Superior temporal gyrus (tissue), 1 donor: ENCODE data around the gene FMNL1.
"Not testable (repeated sequence)": the region's sequence is repeated elsewhere in the genome, so short reads cannot be mapped to it uniquely, and the experiment has no call there.

Experiments
- DNase-seq: peaks from one replicate; pipeline ENCODE4 v3.0.0-alpha.2; 2016; ENCODE audit errors: extremely low spot score

FMNL1 gene

GRCh38 chr17:45234641-45235415, 13.1 kb downstream of the FMNL1 start:
- DNase-seq = no peak

DNA sequence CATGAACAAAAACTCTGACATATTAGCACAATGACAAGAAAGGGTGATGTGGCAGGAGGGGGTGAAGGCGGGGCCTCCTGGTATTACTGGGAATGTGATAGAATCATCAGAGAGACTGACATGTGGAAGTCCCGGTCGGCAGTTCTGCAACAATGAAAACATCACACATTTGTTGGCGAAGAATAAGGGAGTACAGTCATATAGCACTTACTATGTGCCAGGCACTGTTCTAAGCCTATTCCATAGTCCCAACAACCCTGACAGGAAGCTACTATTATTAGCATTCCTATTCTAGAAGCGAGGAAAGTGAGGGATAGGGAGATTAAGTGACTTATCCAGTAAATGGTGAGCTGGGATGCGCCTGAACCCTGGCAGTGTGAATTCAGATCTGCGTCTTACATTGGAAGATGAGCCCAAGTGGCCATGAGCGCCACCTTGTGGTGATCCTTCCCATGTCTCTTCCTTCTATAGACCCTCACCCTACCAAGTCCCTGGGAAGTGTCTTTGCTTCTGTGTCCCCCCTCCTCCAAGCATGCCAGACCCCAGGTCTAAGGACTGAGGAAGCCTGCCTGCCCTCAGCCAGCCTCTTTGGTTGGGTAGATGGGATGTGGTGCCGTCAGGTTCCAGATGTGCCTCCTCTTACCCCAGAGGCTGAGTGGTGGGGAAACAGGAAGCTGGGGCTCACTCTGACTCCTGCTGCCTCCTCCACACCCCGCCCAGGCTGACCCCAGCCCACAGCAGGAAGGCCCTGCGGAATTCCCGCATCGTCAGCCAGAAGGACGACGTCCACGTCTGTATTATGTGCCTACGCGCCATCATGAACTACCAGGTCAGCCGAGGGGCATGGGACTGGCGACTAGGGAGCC, 14.0 kb downstream of the FMNL1 start:
- DNase-seq = peak; percentile 78

- no peak for DNase-seq
Observed at GRCh38 chr17:45236282-45236606, 14.6 kb downstream of the FMNL1 start.

DNA sequence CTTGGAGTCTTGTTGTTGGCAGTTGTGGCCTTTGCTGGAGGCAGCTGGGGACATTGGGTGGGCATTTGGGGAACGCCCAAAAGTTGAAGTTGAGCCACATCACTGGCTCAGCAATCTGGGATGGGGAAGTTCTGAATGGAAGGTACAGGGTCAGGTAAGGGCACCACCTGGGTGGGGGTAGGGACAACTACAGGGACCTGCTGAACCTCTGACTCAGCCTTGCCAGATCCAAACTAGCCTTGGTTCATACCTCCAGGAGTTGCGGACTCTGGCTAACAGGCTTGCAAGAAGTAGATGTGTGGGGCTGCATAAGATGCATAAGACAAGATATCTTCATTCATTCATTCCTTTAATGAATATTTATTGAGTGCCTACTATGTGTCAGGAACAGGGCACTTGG, 16.0 kb downstream of the FMNL1 start:
- no peak for DNase-seq

- no peak for DNase-seq
Observed at GRCh38 chr17:45238155-45238774, 16.6 kb downstream of the FMNL1 start.

GRCh38 chr17:45240905-45241327, 19.2 kb downstream of the FMNL1 start:
- DNase-seq = no peak

DNA sequence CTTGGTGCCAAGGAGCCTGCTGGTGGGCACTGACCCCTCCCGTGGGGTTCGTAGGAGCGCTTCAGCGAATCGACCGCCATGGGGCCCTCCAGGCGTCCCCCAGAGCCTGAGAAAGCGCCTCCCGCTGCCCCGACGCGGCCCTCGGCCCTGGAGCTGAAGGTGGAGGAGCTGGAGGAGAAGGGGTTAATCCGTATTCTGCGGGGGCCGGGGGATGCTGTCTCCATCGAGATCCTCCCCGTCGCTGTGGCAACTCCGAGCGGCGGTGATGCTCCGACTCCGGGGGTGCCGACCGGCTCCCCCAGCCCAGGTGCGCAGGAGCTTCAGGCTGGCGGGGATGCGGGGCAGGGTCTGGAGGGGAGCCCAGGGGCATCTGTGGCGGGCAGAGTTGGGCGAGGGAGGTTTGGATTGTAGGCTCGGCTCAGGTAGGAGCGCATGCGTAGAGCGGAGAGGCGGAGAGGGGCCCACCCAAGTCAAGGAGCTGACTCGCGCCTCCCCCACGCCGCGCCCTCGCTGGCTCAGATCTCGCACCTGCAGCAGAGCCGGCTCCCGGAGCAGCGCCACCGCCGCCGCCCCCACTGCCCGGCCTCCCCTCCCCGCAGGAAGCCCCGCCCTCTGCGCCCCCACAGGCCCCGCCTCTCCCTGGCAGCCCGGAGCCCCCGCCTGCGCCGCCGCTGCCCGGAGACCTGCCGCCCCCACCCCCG, 19.8 kb downstream of the FMNL1 start:
- no peak for DNase-seq

DNA sequence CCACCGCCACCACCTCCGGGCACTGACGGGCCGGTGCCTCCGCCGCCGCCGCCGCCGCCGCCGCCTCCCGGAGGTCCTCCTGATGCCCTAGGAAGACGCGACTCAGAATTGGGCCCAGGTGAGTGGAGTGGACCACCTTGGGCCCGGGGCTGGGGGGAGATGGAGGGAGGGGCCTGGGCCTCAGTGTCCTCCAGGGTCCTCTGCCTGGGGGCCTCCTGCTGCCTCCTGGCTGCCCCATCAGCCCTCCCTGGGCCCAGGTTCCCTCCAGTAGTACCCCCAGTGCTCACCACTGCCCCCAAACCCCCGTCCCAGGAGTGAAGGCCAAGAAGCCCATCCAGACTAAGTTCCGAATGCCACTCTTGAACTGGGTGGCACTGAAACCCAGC, 20.3 kb downstream of the FMNL1 start:
- no peak for DNase-seq

GRCh38 chr17:45243750-45244149, 22.1 kb downstream of the FMNL1 start:
- DNase-seq = no peak

GRCh38 chr17:45244725-45245656, 23.3 kb downstream of the FMNL1 start:
- DNase-seq = no peak

- DNase-seq = no peak
Observed at GRCh38 chr17:45246338-45246737, 24.7 kb downstream of the FMNL1 start.

GRCh38 chr17:45246861-45247428, 25.3 kb downstream of the FMNL1 start:
- no peak for DNase-seq

- DNase-seq = no peak
Observed at GRCh38 chr17:45247429-45248131, 25.9 kb downstream of the FMNL1 start.

DNA sequence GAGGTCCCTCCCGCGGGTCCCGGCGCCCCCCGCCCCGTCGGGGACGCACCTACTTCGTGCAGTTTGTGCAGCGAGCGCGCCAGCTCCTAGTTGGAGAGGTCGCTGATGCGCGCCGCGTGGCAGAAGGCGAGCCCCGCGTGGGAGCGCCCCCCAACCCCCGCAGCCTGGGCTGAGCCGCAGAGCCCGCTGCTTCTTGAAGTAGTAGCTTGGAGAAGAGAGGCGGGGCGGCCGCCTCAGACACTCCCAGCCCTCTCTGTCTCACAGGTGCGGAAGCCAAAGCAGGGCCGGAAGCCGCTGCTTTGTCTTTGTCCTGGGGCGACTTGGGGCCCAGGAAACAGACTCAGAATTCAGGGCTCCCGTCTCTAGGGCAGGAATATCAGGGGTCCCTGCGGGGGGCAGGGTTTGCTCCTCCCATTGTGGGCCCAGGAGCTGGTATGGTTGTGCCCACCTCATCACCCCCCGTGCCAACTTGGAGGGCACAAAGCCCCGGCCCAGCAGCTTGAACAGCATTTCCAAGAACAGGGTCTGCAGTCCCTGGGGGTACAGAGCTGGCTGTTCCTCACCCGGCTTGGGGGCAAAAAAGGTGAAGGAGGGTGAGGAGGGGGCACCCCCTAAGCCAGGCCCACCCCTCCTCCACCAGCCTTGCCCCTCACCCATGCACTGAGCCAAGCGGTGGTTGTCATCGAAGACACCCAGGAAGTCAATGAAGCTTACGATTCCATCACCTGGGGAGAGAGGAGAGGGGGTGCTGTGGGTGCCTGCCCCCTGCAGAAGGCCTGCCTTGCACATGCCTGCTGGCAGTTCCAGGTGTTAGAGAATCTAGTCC, 26.7 kb downstream of the FMNL1 start:
- no peak for DNase-seq

- DNase-seq = no peak
Observed at GRCh38 chr17:45251931-45252330, 30.2 kb downstream of the FMNL1 start.

DNA sequence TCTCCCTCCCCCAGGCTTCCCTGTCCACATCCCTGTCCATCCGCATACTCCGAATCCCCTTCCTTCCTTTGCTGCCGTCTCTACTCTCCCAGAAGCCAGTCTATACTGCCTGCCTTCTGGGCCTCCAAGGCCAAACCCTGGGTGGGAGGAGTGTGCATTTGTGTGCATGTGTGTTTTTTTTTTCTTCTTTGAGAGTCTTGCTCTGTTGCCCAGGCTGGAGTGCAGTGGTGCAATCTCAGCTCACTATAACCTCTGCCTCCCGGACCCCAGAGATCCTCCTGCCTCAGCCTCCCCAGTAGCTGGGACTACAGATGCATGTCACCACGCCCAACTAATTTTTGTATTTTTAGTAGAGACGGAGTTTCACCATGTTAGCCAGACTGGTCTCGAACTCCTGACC, 31.6 kb downstream of the FMNL1 start:
- DNase-seq = not testable (repeated sequence)

DNA sequence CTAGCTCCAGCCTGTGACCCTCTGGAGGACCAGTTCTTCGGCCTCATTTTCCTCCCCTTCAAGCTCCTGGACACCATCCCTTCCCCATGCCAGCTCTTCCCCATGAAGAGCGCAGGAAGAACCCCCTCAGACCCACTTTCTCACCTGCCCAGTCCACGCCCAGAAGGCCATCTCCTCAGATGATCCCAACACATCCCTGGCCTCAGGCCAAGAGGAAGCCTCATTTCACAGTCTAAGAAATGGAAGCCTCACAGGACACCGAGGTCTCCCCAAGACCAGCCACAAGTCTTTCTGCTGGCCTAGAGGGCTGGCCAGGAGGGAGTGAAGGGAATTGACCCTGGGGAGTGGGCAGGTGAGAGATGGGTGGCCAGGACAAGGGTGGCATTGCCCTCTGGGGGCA, 32.2 kb downstream of the FMNL1 start:
- DNase-seq = no peak

GRCh38 chr17:45255358-45255757, 33.7 kb downstream of the FMNL1 start:
- no peak for DNase-seq
